SW480 (cell line): ENCODE measurements around the gene LAMA4.
A peak's percentile ranks its signal among the peaks of the same experiment; 100 is the strongest.
"Not testable (repeated sequence)": the region's sequence is repeated elsewhere in the genome, so short reads cannot be mapped to it uniquely, and the experiment has no call there.

Source experiments
- DNase-seq: peaks from one replicate; pipeline ENCODE4 v3.0.0-alpha.2; 2016; ENCODE audit warnings: low spot score

LAMA4 gene

DNA sequence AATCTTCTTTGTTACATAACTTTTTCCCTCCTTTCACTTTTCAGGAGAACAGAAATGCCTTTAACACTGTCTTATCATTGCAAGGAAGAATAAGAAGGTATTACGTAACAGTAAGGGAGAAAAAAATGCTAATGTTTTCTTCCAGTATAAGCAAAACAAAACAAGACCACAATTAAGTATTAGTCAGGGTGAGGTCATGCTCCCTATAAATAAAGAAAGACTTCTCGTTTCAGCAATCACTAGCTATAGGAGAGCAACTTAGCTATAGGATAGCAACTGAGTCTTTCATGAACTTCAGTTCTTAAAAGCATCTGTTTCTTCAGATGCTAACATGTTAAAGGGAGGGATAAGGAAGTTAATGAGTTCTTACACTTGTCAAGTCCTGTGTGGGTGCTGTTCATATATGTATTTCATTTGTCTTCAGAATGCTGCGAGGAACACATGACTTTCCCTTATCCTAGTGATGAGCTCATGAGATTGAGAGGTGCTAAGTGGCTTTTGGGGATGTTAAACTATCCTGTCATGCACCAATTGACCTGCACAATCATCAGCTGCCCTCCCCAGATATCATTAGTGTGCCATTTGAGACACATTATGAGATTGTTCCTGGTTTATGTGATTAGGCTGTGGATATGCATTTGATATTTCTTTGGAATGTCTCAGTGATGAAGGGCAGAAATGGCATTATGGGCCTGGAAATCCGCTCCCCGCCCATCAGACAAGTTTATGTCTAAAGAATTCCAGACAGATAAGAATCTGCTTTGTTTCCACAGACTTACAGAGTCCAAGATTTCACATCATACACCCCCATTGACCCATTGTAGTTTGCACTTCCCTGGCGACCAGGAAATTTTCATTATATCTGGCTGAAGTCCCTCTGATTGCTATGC is 37.5 kb downstream of the LAMA4 start:
- peak; percentile 16 for DNase-seq

DNA sequence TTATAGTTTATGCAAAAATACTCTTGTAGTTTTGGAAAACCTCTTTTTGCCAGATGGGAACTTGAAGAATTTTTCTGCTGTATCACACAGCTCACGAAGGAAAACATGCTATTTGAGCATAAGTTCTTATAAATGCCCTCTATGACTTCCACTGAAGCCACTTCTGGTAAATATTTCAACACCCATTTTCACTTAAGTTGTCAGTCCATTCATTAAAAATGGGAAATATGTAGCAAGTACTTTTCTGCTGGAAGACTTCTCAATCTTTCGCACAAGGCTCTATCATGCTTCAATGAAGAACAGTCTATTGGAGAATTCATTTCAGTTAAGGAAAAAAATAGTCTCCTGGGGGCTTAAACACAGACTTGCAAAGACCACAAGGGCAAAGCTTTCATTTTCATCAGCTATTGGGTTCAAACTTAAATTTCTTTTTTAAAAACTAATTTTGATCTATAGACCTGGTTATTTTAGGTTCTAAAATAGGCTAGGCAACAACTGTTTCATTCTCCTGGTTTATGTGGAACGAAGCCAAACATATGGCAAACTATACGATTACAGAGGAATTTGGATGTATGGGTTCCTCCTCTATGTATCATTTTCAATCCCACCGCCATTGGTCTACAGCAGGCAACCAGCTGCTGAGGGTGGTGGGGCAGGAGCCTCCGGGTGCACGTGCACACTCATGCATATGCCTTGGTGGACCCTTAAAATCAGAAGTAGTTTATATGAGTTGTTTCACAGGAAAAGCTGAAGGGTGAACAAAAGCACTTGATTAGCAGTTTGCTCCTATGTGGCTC is 38.7 kb downstream of the LAMA4 start:
- no peak for DNase-seq

DNA sequence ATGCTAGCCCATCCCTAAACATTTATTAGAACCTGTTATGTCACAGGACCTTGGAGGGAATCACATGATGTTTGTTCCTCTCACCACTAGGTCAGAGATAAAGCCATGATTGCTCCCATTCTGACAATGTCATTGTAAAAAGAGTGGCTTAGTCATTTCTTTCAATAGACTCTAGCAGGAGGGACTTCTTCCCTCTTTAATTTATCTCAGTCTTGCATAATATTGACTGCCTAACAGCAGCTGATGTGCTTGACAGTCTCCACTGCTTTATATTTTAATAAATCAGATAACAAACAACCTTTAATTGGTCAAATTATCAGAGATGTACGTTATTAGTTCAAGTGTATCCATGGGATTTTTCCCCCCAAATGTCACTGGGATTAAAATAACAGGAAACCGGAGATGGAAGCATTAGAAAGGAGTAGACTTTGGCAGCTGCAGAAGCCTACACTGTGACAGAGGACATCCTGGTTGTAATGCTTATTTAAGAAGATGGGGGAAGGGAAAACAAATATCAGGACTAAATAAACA is 39.6 kb downstream of the LAMA4 start:
- peak; percentile 7 for DNase-seq

DNA sequence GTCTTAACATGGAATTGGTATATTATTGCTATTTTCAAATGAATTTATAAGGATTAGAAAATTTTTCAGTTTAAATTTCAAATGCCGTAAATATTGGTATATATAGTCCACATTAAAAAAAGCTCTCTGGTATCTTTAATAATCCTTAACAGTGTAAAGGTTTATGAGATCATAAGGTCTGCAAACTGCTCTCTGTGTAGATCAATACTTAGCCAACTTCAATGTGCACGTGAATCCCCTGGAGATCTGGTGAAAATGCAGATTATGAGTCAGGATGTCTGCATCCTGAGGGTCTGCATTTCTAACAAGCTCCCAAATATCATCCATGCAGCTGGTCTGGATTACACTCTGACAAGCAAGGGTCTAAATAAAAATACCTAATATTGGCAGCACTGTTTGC is 43.5 kb downstream of the LAMA4 start:
- DNase-seq: no peak

DNA sequence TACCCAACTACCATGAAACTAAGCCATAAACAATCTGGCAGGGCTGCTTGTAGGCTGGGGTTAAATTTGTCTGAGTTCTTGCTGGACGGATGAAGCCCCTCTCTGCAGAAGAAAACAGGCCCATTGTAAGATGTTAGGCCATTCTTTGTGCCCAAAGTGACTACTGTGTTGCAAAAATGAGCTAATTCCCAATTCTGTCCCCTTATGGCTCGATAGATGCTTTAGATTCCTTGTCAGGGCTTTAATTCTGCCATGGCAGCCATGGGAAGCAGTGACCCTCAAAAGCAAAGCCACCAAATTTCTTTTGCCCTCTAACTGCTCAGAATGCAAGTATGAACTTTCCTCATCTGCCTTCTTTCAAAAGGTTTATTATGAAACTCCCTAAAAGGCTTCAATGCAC is 45.2 kb downstream of the LAMA4 start:
- DNase-seq: no peak

DNA sequence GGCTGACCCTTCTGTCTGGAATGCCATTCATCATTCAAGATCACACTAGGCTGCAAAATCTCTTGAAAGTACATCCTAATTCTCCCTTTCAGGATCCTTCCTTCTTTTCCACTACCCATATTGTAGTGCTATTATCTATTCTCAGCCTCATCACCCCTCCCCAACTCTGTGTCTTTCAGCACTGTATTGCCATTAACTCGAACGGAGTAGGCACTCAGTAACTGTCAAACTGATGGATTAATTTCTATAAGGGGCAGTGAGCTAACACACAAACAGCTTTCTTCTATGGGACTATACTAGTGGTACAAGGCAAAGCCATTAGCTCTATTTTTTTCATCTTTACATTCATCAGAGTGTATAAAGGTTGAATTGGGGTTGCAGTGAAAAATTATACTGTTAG is 46.6 kb downstream of the LAMA4 start:
- DNase-seq: no peak

DNA sequence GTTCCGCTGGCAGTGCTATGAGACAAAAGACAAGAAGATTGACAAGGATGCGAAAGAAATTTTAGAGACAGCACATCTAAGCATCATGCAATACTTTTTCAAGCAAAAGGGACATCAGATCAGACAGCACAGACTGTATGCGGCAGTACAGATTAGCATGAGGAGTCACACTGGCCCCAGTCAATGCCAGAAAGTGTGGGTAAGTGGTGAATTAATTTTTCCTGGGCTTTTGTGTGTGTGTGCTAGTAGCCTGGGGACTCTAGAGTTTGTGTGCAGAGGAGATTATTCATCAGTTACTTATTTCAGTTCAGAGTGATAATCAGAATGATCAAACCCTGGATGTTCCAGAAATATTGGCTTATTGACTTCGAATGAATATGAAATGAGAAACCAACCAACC is 47.2 kb downstream of the LAMA4 start:
- no peak for DNase-seq

DNA sequence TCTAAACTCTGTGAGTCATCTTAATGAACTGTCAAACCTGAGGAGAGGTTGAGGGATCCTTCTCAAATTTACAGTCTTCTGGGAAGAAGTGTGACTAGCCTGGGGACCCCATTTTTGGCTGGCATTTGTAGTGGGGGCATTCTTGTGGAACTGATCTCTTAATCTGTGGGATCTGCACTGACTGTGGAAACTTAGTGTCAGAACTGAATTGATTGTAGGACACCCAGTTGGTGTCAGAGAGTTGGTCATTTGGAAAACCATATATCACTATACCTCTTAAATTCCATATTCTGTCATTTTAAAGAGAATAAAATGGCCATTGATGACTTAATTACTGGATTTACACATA is 48.3 kb downstream of the LAMA4 start:
- no peak for DNase-seq

DNA sequence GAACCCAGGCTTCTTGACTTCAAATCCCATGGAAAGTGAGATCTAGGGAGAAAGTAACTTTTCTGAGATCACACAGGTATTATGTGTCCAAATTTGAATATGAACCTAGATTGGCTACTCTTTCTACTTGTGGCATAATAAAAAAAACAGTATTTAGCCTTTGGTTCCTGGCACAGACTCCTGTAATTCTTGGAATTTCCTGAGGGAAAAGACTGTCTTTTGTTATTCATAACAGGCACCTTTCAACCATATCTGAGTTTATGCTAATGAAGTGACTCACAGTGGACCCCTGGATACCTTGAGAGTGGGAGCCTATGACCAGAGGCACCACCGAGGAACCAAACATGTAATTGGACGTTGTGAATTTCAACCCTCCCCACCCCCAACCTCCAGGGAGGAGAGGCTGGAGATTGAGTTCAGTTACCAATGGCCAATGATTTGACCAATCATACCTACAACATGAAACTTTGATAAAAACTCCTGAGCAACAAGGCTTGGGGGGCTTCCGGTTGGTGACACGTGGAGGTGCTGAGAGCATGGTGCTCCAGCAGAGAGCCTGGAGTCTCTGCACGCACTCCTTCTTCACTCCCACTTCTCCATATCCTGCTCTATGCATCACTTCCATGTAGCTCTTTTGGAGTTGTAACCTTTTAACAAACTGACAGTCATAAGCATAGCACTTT is 48.8 kb downstream of the LAMA4 start:
- DNase-seq: no peak

DNA sequence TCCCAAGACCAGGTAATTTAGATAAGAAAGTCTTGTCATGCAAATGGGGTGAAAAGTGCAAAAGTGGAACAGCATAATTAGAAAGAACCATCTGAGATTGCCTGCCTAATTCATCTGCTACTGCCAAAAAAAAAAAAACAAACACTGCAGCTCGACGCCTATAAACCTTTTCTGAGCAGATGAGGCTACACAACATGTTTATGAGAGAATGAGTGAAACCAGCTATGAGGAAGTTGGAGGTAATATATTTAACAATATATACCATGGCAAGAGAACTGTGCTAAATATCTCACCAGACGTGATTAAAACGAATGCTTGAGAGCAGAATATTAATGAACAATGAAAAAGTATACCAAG is 50.0 kb downstream of the LAMA4 start:
- no peak for DNase-seq

DNA sequence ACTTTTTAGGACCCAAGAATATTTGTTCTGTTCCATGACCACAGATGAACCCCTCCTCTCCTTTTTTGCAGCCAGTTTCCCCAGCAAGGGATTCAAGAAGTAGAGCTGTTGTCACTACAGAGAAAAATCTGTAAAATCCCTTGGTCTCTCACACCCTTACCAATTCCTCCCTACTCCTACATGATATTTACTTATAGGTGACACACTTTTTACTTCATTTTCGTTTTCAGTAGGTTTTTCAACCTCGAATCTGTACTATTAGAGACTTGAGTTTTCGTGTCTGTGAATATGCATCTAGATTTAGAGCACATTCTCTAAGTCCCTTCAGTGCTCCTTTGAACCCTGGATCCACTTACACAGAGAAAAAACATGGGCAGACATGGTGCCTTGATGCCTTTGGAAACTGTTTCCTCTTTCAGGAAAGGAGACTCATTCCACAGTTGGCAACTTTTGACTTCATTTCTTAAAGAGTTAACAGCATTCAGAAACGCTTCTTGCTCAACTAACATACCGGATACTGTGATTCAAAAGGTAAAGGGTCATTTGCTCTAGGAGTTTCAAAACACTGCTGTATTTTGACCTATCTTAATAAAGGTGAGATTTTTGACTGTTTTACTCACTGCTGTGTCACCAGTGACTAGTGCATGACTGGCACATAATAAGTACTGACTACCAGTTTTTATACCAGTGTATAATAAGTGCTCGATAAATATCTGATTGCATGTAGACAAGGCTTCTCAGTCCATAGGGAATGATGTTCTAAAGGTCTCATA is 50.6 kb downstream of the LAMA4 start:
- no peak for DNase-seq

DNA sequence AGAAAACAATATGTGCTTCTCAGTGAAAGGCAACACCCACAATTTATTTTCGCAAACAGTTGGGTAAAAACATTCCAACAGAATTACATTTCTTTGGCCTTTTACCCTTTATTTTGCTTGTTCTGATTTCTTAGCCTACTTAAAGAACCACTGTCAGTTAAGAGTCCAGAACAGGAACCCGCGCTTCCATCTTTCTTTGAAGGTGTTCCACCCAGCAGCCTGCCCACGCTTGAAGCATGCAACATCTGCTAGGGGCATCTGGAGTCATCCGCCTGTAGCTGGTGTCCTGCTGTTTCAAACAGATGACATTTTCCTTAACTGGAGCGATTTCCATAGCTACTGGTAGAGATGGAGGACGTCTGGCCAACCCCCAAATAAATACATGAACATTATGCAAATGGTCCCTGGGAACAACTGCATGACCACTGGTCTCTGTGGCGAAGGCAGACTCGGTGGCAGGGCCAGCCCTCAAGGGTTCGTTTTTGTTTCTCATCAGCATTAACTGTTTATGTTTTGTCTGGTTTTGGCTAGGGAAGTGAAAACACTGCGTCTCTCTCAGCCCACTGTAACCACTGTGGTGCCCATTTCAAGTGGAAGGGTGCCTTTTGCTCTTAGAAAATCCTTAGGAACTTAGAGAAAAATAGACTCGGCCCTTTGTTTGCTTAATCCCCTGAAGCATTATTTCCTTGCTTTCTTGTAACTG is 51.6 kb downstream of the LAMA4 start:
- no peak for DNase-seq

DNA sequence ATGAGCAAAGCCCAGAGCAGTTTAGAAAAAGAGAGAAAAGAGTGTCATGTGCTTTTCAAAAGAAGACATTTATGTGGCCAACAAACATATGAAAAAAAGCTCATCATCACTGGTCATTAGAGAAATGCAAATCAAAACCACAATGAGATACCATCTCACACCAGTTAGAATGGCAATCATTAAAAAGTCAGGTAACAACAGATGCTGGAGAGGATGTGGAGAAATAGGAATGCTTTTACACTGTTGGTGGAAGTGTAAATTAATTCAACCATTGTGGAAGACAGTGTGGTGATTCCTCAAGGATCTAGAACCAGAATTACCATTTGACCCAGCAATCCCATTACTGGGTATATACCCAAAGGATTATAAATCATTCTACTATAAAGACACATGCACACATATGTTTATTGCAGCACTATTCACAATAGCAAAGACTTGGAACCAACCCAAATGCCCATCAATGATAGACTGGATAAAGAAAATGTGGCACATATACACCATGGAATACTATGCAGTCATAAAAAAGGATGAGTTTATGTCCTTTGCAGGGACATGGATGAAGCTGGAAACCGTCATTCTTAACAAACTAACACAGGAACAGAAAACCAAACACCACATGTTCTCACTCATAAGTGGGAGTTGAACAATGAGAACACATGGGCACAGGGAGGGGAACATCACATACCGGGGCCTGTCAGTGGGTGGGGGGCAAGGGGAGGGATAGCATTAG is 54.0 kb downstream of the LAMA4 start:
- not testable (repeated sequence) for DNase-seq

DNA sequence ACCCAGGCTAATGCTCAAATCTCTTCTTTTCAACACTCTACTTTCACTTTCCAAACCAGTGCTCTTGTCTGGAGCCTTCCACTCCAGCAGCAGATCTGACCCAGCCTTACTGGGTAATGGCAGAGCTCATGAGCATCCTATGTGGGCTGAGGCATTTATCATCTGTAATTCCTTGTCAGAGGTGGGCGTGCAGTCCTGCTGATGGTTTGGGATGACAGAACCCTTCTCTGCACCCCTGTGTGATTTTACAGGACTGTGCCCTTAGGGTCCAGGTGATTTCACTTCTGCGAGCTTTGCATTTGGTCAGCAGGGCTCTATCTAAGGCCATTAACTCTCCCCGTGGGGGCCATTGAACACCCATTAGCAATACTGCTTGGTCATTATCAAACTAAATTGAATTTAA is 55.4 kb downstream of the LAMA4 start:
- no peak for DNase-seq

DNA sequence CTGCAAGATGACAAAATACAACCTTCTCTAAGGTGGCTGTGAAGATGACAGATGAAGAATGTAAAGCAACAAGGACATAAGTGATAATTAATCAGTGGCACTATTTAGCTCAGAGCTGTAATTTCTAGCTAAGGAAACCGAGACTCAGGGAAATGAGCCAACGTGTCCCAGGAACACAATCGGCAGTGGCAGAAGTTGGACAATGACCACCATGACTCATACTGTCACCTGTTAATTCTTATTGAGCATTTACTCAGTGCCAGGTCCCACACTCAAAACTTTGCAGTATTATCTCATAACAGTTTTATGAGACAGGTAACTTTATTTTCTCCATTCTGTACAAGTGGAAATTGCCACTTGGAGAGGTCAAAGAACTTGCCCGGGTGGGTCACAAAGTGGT is 55.8 kb downstream of the LAMA4 start:
- DNase-seq: no peak

DNA sequence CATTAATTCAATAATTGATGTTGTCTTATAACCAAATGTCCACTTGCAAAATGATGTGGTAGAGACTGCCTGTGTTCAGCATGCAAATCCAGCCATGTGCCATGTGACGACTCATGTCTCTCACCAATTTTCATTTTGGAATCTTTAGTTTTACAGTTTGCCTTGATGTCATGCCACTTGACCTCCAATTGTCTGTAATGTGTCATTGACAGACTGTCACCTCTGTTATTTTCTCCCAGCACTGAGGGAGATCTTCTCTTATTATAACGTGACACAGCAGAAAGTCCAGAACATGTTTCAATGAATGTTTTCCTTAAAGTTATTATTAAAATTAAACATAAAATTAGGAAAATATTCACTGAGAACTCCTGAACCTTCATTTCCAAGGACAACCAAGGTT is 56.7 kb downstream of the LAMA4 start:
- no peak for DNase-seq

DNA sequence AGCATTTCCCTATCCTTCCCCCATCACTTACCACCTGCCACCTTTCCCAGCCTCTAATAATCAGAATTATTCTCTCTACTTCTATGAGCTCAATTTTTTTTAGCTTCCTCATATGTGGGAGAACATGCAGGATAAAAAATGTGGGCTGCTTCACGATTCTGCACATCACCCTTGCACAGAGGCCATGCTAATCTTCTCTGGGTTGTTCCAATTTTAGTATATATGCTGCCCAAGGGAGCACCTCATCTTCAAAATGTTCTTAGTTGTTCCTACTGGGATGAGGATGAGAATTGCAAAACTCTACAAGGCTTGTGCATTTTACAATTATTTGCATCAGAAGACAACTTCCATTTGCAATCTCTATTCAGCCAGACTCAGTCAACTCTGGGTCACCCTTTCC is 58.1 kb downstream of the LAMA4 start:
- no peak for DNase-seq

DNA sequence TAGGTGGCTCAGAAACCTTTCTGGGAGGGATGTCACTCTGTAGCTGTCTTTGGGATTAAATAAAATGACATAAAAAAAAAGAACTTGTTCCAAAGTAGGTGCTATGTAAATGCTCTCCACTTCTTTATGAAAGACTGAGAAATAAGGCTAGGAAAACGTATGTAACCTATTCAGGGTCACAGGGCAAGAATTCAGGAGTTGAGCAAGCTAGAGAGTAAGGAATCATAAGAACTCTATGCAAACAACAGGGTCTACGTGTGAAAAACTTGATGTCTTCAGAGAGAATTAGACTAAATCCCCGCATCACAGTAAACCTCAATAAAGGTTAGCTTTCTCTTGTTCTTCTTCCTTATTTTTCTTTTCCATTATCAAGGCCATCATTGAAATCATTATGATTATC is 59.2 kb downstream of the LAMA4 start:
- no peak for DNase-seq

DNA sequence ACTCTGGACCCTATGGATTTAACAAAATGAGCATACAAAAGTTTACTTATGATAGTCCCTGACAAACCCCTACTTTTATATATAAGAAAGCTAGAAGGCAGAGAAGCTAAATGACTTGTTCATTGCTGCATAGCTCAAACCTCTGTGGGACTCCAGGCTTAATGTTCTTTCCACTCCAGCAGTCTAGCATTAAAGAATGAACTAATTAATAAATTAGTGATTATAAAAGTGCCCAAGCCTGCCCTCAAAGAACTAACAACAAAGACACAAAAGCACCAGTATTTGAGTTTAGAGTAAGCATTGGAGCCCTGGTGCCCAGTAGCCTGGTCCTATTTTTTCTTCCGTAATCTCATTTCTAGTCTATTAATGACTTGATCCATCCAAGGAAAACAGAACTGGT is 59.9 kb downstream of the LAMA4 start:
- DNase-seq: no peak

DNA sequence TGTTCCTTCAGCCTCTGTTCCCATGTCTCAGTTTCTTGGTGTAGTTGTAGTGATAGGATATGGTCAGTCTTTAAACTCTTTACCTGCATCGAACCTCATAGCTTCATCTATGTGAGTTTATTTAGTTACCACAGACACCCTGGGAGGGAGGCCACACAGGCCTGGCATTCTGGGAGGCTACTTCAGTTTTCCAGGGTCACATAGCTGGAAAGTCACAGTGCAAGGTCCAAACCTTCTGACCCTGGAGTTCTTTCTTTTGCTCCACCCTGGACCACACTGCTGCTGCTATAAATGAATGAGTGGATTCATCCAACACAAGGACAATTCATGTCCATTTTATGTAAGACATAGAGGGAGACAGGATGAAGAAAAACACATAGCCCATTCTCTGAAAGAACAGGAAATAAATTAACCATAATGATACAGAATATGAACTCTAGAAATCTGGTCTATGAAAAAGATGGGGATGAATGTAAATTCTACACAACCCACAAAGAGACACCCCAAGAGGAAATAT is 60.8 kb downstream of the LAMA4 start:
- DNase-seq: no peak
